Measurements from ENCODE around the gene PKN2.

PKN2 gene

DNA sequence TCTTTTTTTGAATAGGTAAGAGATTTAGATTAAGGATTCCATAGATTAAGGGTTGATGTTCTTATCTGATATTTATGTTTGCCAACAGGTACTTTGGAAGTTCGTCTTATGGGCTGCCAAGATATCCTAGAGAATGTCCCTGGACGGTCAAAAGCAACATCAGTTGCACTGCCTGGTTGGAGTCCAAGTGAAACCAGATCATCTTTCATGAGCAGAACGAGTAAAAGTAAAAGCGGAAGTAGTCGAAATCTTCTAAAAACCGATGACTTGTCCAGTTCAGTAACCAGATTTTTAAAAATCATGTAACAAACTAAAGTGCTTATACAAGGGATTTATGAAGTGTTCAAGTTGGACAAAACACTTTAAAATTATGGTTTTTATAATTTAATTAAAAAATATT is 100.5 kb downstream of the PKN2 start:
- in situ Hi-C loops (cut with HindIII; ENCODE audit: low pct_ligation_motif_present, low sequenced_read_pairs), result no loop called here
- peaks cover 6% of the 10 kb centered on the region for H3K36me3 ChIP-seq (replicated peaks)

DNA sequence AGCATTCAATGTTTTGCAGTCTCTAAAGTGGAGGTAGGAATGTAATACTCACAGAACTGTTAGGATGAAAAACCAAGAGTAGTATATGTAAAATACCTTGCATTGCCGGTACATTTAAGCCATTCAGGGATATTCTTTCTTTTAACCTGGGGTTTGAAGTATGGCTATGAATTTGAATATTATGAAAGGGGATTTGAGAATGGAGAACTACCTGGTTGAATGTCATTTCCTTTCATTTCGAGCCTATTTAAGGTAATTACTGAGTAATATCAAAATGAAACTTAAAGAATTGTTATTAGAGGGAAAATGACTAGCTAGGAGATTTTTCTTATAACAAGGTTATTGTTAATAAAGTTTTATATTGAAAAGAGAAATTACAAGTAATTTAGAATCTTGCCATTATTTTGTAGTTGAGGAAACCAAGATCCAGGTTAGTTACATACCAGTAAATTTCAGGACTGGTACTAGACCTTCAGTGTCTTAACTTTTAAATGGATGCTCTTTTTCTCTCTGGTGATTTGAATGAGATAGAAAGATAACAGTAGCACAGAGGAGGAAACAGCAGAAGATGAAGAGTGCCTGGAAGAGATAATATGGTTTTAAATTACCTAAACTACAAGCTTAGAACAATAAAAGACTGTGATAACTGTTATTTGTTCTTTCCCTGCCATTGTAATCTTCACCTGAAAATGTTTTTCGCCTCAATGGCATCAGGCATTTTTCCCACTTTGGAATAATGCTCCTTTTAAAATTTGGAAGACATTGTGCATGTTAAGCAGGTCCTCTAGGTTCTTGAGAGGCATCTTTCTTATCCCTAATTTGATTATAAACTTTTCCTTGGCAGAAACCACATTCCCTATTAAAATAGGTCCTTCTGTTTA is 103.2 kb downstream of the PKN2 start:
- H3K36me3 ChIP-seq (replicated peaks), result peaks cover 6% of the 10 kb centered on the region
- H3K27me3 ChIP-seq (replicated peaks), result no peaks in the 10 kb centered on the region
- no peak overlapping the region for H3K27ac ChIP-seq
- no peak overlapping the region for H3K4me3 ChIP-seq (ENCODE audit: low read depth, low read length)
- in situ Hi-C loops (cut with HindIII; ENCODE audit: low pct_ligation_motif_present, low sequenced_read_pairs), result no loop called here
- TF ChIP-seq, protein P1, sequence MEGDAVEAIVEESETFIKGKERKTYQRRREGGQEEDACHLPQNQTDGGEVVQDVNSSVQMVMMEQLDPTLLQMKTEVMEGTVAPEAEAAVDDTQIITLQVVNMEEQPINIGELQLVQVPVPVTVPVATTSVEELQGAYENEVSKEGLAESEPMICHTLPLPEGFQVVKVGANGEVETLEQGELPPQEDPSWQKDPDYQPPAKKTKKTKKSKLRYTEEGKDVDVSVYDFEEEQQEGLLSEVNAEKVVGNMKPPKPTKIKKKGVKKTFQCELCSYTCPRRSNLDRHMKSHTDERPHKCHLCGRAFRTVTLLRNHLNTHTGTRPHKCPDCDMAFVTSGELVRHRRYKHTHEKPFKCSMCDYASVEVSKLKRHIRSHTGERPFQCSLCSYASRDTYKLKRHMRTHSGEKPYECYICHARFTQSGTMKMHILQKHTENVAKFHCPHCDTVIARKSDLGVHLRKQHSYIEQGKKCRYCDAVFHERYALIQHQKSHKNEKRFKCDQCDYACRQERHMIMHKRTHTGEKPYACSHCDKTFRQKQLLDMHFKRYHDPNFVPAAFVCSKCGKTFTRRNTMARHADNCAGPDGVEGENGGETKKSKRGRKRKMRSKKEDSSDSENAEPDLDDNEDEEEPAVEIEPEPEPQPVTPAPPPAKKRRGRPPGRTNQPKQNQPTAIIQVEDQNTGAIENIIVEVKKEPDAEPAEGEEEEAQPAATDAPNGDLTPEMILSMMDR (IDR thresholded peaks at IDR 0.05; ENCODE audit: low read depth, low read length, missing control alignments), result no peak
- no peak for DNase-seq

More for the DNA sequence above, 100.5 kb downstream of the PKN2 start:
- TF ChIP-seq, protein P1 (IDR thresholded peaks at IDR 0.05; ENCODE audit: low read depth, low read length, missing control alignments), result no peak
- H3K4me3 ChIP-seq (ENCODE audit: low read depth, low read length), result no peak overlapping the region
- DNase-seq, result no peak
- no peak overlapping the region for H3K27ac ChIP-seq
- H3K27me3 ChIP-seq (replicated peaks), result no peaks in the 10 kb centered on the region

DNA sequence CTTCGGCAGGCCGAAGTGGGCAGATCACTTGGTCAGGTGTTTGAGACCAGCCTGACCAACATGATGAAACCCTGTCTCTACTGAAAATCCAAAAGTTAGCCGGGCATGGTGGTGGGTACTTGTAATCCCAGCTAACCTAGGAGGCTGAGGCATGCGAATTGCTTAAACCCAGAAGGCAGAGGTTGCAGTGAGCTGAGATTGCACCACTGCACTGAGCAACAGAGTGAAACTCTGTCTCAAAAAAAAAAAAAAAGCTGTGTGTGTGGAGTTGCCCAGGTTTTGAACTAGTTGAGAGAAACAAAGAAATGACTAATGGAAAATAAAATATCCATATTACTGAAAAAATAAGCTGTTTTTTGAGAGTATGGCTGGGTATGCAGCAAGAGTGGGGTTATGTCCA is 107.1 kb downstream of the PKN2 start:
- no peak overlapping the region for H3K4me3 ChIP-seq (ENCODE audit: low read depth, low read length)
- no peaks in the 10 kb centered on the region for H3K27me3 ChIP-seq (replicated peaks)
- TF ChIP-seq, protein P1 (IDR thresholded peaks at IDR 0.05; ENCODE audit: low read depth, low read length, missing control alignments), result no peak
- no peak overlapping the region for H3K27ac ChIP-seq
- in situ Hi-C loops (cut with HindIII; ENCODE audit: low pct_ligation_motif_present, low sequenced_read_pairs), result no loop called here
- peaks cover 2% of the 10 kb centered on the region for H3K36me3 ChIP-seq (replicated peaks)
- no peak for DNase-seq

GRCh38 chr1:88799491-88799890 is 115.4 kb downstream of the PKN2 start:
- in situ Hi-C loops (cut with HindIII; ENCODE audit: low pct_ligation_motif_present, low sequenced_read_pairs), result no loop called here
- Histone ChIP-seq H3K27me3 (replicated peaks) (no peaks in the 10 kb centered on the region), H3K27ac (no peak overlapping the region), H3K4me3 (ENCODE audit: low read depth, low read length) (no peak overlapping the region), H3K36me3 (replicated peaks) (no peaks in the 10 kb centered on the region)
- TF ChIP-seq, protein P1 (IDR thresholded peaks at IDR 0.05; ENCODE audit: low read depth, low read length, missing control alignments), result no peak
- no peak for DNase-seq

GRCh38 chr1:88800382-88801051 is 116.4 kb downstream of the PKN2 start:
- TF ChIP-seq, protein P1 (IDR thresholded peaks at IDR 0.05; ENCODE audit: low read depth, low read length, missing control alignments), result peak; percentile 77
- Histone ChIP-seq H3K4me3 (ENCODE audit: low read depth, low read length) (no peak overlapping the region), H3K27me3 (replicated peaks) (no peaks in the 10 kb centered on the region), H3K36me3 (replicated peaks) (peaks cover 2% of the 10 kb centered on the region), H3K27ac (no peak overlapping the region)
- DNase-seq, result peak; percentile 71
- in situ Hi-C loops (cut with HindIII; ENCODE audit: low pct_ligation_motif_present, low sequenced_read_pairs), result no loop called here

Data from brain microvascular endothelial cell (primary cell).